ENCODE results near the gene PSMC3IP. TPM values are rescaled to one million over a fixed set of nuclear protein-coding genes. Genes with fewer than 3 reads are reported as not detected.
"Not testable (repeated sequence)": the region's sequence is repeated elsewhere in the genome, so short reads cannot be mapped to it uniquely, and the experiment has no call there.

The PSMC3IP gene
- total RNA-seq, 4 donors from 2014 or later, result 4.9 to 9.0 (median 7.4) TPM

GRCh38 chr17:42560246-42560645 lies 17.3 kb downstream of the PSMC3IP start:
- Histone ChIP-seq H3K4me1 (peaks cover 0 to 57% (median 23%) of the 10 kb centered on the region in 4 donors), H3K9me3 (no peaks in the 10 kb centered on the region), H3K4me3 (no peak overlapping the region), H3K27ac (peak overlapping the region in 1 of 4 donors; percentile 4), H3K27me3 (no peaks in the 10 kb centered on the region), H3K36me3 (peaks cover 0 to 17% (median 5%) of the 10 kb centered on the region in 3 donors)
- no peak for DNase-seq (ENCODE audit: low spot score in 2 of 2)
- TF ChIP-seq EP300 (IDR thresholded peaks at IDR 0.05) (no peak), POLR2A (IDR thresholded peaks at IDR 0.05) (no peak), CTCF (IDR thresholded peaks at IDR 0.05) (no peak)
- 59 to 82% methylated on average over 3 of the region's 3 CpGs for WGBS, 2 donors

- Histone ChIP-seq H3K36me3 (peaks cover 0 to 5% (median 0%) of the 10 kb centered on the region in 3 donors), H3K27ac (no peak overlapping the region), H3K9me3 (no peaks in the 10 kb centered on the region), H3K27me3 (no peaks in the 10 kb centered on the region), H3K4me3 (no peak overlapping the region), H3K4me1 (peaks cover 0 to 50% (median 23%) of the 10 kb centered on the region in 4 donors)
- TF ChIP-seq POLR2A (IDR thresholded peaks at IDR 0.05) (no peak), EP300 (IDR thresholded peaks at IDR 0.05) (no peak), CTCF (IDR thresholded peaks at IDR 0.05) (no peak)
- WGBS, 2 donors, result 83 to 92% methylated on average over 6 of the region's 6 CpGs
- DNase-seq (ENCODE audit: low spot score in 2 of 2), result no peak
These were observed 18.5 kb downstream of the PSMC3IP start for GRCh38 chr17:42559075-42559474.

GRCh38 chr17:42555961-42556617 lies 21.4 kb downstream of the PSMC3IP start:
- 50 to 56% methylated on average over 5 of the region's 5 CpGs for WGBS, 2 donors
- peak overlapping the region in 1 of 4 donors; percentile 83 for H3K27ac ChIP-seq

GRCh38 chr17:42555122-42555622 lies 22.4 kb downstream of the PSMC3IP start:
- TF ChIP-seq POLR2A (IDR thresholded peaks at IDR 0.05), result no peak
- no peak for TF ChIP-seq EP300 (IDR thresholded peaks at IDR 0.05)
- TF ChIP-seq CTCF (IDR thresholded peaks at IDR 0.05), result no peak
- H3K4me1 ChIP-seq, result peaks cover 0 to 38% (median 11%) of the 10 kb centered on the region in 4 donors
- no peaks in the 10 kb centered on the region for H3K27me3 ChIP-seq
- WGBS, 2 donors, result 26 to 27% methylated on average over 4 of the region's 4 CpGs
- DNase-seq (ENCODE audit: low spot score in 2 of 2), result no peak
- peaks cover 0 to 14% (median 0%) of the 10 kb centered on the region in 3 donors for H3K36me3 ChIP-seq
- H3K9me3 ChIP-seq, result no peaks in the 10 kb centered on the region
- H3K4me3 ChIP-seq, result peak overlapping the region; percentile 67 to 88 (median 76)
- H3K27ac ChIP-seq, result peak overlapping the region; percentile 75 to 92 (median 82)

More at GRCh38 chr17:42555961-42556617, 21.4 kb downstream of the PSMC3IP start:
- H3K9me3 ChIP-seq; H3K4me3 ChIP-seq; DNase-seq (ENCODE audit: low spot score in 2 of 2); H3K27me3 ChIP-seq: not testable (repeated sequence)
- H3K36me3 ChIP-seq, result peaks cover 0 to 14% (median 0%) of the 10 kb centered on the region in 3 donors
- H3K4me1 ChIP-seq, result peaks cover 0 to 45% (median 11%) of the 10 kb centered on the region in 4 donors

- peak overlapping the region; percentile 67 to 88 (median 76) for H3K4me3 ChIP-seq
- H3K27me3 ChIP-seq, result no peaks in the 10 kb centered on the region
- WGBS, 2 donors, result 0 to 1% methylated on average over 38 to 67 of the region's 82 CpGs
- TF ChIP-seq EP300 (IDR thresholded peaks at IDR 0.05), result peak; percentile 57 to 92
- peak in 1 of 2 donors; percentile 70 for TF ChIP-seq POLR2A (IDR thresholded peaks at IDR 0.05)
- no peak for TF ChIP-seq CTCF (IDR thresholded peaks at IDR 0.05)
- peaks cover 0 to 33% (median 11%) of the 10 kb centered on the region in 4 donors for H3K4me1 ChIP-seq
- H3K27ac ChIP-seq, result peak overlapping the region; percentile 75 to 92 (median 82)
- DNase-seq (ENCODE audit: low spot score in 2 of 2), result peak; percentile 74 to 77
- H3K36me3 ChIP-seq, result peaks cover 0 to 14% (median 0%) of the 10 kb centered on the region in 3 donors
- H3K9me3 ChIP-seq, result no peaks in the 10 kb centered on the region
These were observed 23.0 kb downstream of the PSMC3IP start for GRCh38 chr17:42554250-42555121.

Data from tibial nerve (tissue), 4 donors.